Ovary (tissue), 3 donors: ENCODE measurements around the gene AGBL4.

Experiments
- EP300 ChIP-seq: sonication (generic); formaldehyde crosslinking; IDR thresholded peaks from one replicate; pipeline ENCODE4 v1.6.1; 2017; ENCODE audit warnings: antibody characterized with exemption
- POLR2A ChIP-seq: fragments of 450-650 bp; IDR thresholded peaks from one replicate; pipeline ENCODE4 v1.6.1; 2017; ENCODE audit warnings: antibody characterized with exemption, mild to moderate bottlenecking, moderate library complexity
- TF ChIP-seq, protein P1 (sequence below), 3 donors: fragments of 450-650 bp in 2 of 3; fragments of 200-600 bp in 1 of 3; IDR thresholded peaks; one replicate each; pipeline versions ENCODE4 v1.5.1 to v1.8.0; 2016 to 2022; ENCODE audit warnings: antibody characterized with exemption in 3 of 3, mild to moderate bottlenecking in 1 of 3
- donor health status: DM: no; HTN: no; CAD: no.

DNA sequence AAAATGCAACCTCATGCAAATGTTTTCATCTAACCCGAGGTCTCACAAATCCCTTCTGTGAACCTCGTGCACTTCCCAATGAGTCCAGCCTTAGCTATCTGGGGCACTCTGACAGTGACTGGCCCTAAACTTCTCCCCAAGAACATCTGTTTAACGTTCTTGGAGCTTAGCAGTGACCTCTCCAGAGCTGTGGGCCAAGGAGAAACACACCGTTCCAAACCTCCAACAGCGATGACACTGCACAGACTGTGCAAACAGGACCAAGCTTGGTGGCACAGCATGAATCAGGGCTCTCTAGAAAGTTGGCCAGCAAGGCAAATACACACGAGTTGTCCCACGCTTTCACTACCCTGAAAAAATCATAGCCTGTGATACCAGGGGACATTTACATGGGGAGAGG is 1262.9 kb downstream of the AGBL4 start:
- TF ChIP-seq, protein P1, sequence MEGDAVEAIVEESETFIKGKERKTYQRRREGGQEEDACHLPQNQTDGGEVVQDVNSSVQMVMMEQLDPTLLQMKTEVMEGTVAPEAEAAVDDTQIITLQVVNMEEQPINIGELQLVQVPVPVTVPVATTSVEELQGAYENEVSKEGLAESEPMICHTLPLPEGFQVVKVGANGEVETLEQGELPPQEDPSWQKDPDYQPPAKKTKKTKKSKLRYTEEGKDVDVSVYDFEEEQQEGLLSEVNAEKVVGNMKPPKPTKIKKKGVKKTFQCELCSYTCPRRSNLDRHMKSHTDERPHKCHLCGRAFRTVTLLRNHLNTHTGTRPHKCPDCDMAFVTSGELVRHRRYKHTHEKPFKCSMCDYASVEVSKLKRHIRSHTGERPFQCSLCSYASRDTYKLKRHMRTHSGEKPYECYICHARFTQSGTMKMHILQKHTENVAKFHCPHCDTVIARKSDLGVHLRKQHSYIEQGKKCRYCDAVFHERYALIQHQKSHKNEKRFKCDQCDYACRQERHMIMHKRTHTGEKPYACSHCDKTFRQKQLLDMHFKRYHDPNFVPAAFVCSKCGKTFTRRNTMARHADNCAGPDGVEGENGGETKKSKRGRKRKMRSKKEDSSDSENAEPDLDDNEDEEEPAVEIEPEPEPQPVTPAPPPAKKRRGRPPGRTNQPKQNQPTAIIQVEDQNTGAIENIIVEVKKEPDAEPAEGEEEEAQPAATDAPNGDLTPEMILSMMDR (IDR thresholded peaks at IDR 0.05) = no peak
- no peak for TF ChIP-seq EP300
- TF ChIP-seq POLR2A = no peak
